DND-41 (cell line): ENCODE measurements around the gene LTF.

Experiments used
- ATAC-seq: fragments of 200-7000 bp; cut with Tn5 transposase; 3 replicates; pipeline ENCODE4 v1.9.1; 2021; ENCODE audit warnings: low read depth; ENCODE audit not compliant: insufficient read depth
- DNase-seq: peaks from one replicate; pipeline ENCODE4 v3.0.0-alpha.2; 2020
- H2AFZ ChIP-seq: 2 replicates; pipeline ENCODE4 v1.6.0; 2012; ENCODE audit warnings: low read depth, low read length
- H3K27ac ChIP-seq: 2 replicates; pipeline ENCODE4 v1.5.1; 2012; ENCODE audit warnings: low read length, inconsistent platforms
- H3K27me3 ChIP-seq: fragments of 200-600 bp; sonication (generic); 2 replicates; pipeline ENCODE4 v1.6.0; 2012; ENCODE audit warnings: low read length, mild to moderate bottlenecking, inconsistent platforms; ENCODE audit not compliant: insufficient read depth, poor library complexity
- H3K36me3 ChIP-seq: 2 replicates; pipeline ENCODE4 v1.5.1; 2012; ENCODE audit warnings: low read length, inconsistent platforms; ENCODE audit not compliant: insufficient read depth
- H3K4me1 ChIP-seq: 2 replicates; pipeline ENCODE4 v1.5.1; 2012; ENCODE audit warnings: mild to moderate bottlenecking, low read length; ENCODE audit not compliant: insufficient read depth
- H3K4me2 ChIP-seq: 2 replicates; pipeline ENCODE4 v1.6.0; 2012; ENCODE audit warnings: mild to moderate bottlenecking, moderate library complexity, low read length, inconsistent platforms; ENCODE audit not compliant: insufficient read depth
- H3K4me3 ChIP-seq, 2 experiments: fragments of 200-600 bp in 1 of 2; shearing (Covaris generic) in 1 of 2; 2 replicates each; pipeline ENCODE4 v1.5.1; 2012 to 2016; ENCODE audit warnings: inconsistent platforms in 2 of 2, low read length in 2 of 2, mild to moderate bottlenecking in 2 of 2, low read depth in 1 of 2, moderate library complexity in 1 of 2
- H3K79me2 ChIP-seq: 2 replicates; pipeline ENCODE4 v1.6.0; 2012; ENCODE audit warnings: low read length, inconsistent platforms; ENCODE audit not compliant: insufficient read depth
- H3K9ac ChIP-seq: 2 replicates; pipeline ENCODE4 v1.6.0; 2012; ENCODE audit warnings: low read depth, mild to moderate bottlenecking, inconsistent platforms, low read length, moderate library complexity
- H3K9me3 ChIP-seq: 2 replicates; pipeline ENCODE4 v1.5.1; 2012; ENCODE audit warnings: low read length, moderate library complexity, mild to moderate bottlenecking, inconsistent platforms; ENCODE audit not compliant: insufficient read depth, severe bottlenecking
- H4K20me1 ChIP-seq: 2 replicates; pipeline ENCODE4 v1.6.0; 2012; ENCODE audit warnings: low read length; ENCODE audit not compliant: insufficient read depth
- EZH2 ChIP-seq: IDR thresholded peaks from 3 replicates; pipeline ENCODE4 v1.6.1; 2012; ENCODE audit warnings: borderline replicate concordance, low read depth, mild to moderate bottlenecking, moderate library complexity, low read length, inconsistent platforms; ENCODE audit not compliant: severe bottlenecking
- TF ChIP-seq, protein P1 (sequence below): IDR thresholded peaks from 2 replicates; pipeline ENCODE4 v1.5.1; 2012; ENCODE audit warnings: borderline replicate concordance, low read length, moderate library complexity, mild to moderate bottlenecking; ENCODE audit not compliant: poor library complexity, severe bottlenecking; ENCODE audit errors: extremely low read depth

The LTF gene

GRCh38 chr3:46413951-46414350, 50.8 kb downstream of the LTF start:
- Histone ChIP-seq H4K20me1 (no peaks in the 10 kb centered on the region), H3K4me3 (no peak overlapping the region), H3K36me3 (no peaks in the 10 kb centered on the region)

DNA sequence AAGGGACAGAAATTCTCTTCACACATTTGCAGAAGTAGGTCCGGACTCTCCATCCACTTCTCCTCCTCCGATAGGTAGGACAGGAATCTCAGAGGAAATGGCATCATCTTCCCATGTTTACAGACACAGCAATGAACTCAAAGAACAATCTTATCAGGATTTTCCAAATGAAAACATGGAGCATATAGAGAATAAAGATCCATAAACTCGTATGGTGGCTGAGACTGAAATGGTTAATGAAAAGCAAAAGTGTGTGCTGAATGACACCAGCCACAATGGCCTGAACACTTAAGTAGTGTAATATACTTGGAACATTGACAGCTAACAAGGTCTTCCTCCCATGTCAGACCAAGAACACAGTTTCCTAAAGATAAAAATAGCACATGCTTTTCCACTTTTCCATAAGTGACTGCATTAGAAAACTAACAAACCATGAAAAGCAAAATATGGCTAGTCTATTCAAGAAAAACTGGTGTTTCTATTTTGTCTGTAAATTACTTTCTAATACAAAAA, 51.9 kb downstream of the LTF start:
- H3K36me3 ChIP-seq = no peaks in the 10 kb centered on the region
- H2AFZ ChIP-seq = no peak overlapping the region
- H3K9ac ChIP-seq = no peak overlapping the region
- H3K27ac ChIP-seq = no peak overlapping the region
- H3K4me2 ChIP-seq = no peak overlapping the region
- H3K4me3 ChIP-seq = no peak overlapping the region
- no peaks in the 10 kb centered on the region for H4K20me1 ChIP-seq
- no peaks in the 10 kb centered on the region for H3K9me3 ChIP-seq
- TF ChIP-seq, protein P1, sequence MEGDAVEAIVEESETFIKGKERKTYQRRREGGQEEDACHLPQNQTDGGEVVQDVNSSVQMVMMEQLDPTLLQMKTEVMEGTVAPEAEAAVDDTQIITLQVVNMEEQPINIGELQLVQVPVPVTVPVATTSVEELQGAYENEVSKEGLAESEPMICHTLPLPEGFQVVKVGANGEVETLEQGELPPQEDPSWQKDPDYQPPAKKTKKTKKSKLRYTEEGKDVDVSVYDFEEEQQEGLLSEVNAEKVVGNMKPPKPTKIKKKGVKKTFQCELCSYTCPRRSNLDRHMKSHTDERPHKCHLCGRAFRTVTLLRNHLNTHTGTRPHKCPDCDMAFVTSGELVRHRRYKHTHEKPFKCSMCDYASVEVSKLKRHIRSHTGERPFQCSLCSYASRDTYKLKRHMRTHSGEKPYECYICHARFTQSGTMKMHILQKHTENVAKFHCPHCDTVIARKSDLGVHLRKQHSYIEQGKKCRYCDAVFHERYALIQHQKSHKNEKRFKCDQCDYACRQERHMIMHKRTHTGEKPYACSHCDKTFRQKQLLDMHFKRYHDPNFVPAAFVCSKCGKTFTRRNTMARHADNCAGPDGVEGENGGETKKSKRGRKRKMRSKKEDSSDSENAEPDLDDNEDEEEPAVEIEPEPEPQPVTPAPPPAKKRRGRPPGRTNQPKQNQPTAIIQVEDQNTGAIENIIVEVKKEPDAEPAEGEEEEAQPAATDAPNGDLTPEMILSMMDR = no peak
- TF ChIP-seq EZH2 = no peak
- H3K4me1 ChIP-seq = peaks cover 44% of the 10 kb centered on the region
- H3K27me3 ChIP-seq = no peaks in the 10 kb centered on the region
- no peak for DNase-seq
- no peaks in the 10 kb centered on the region for H3K79me2 ChIP-seq
- ATAC-seq = no peak

More at GRCh38 chr3:46413951-46414350, 50.8 kb downstream of the LTF start:
- Histone ChIP-seq H3K9ac (no peak overlapping the region), H3K27me3 (no peaks in the 10 kb centered on the region), H3K4me1 (peaks cover 33% of the 10 kb centered on the region), H3K27ac (no peak overlapping the region), H2AFZ (no peak overlapping the region), H3K4me2 (no peak overlapping the region), H3K9me3 (no peaks in the 10 kb centered on the region), H3K79me2 (no peaks in the 10 kb centered on the region)
- TF ChIP-seq, protein P1 = no peak
- no peak for TF ChIP-seq EZH2
- no peak for ATAC-seq
- DNase-seq = no peak

GRCh38 chr3:46411271-46411670, 53.4 kb downstream of the LTF start:
- H3K4me2 ChIP-seq = no peak overlapping the region
- no peak overlapping the region for H3K4me3 ChIP-seq
- H3K27me3 ChIP-seq = no peaks in the 10 kb centered on the region
- H3K36me3 ChIP-seq = no peaks in the 10 kb centered on the region
- DNase-seq (no peak), ATAC-seq (no peak)
- H4K20me1 ChIP-seq = no peaks in the 10 kb centered on the region
- no peaks in the 10 kb centered on the region for H3K9me3 ChIP-seq
- peaks cover 44% of the 10 kb centered on the region for H3K4me1 ChIP-seq
- H2AFZ ChIP-seq = no peak overlapping the region
- H3K79me2 ChIP-seq = no peaks in the 10 kb centered on the region
- H3K27ac ChIP-seq = no peak overlapping the region
- H3K9ac ChIP-seq = no peak overlapping the region
- TF ChIP-seq EZH2 = no peak
- TF ChIP-seq, protein P1 = no peak

GRCh38 chr3:46410669-46411068, 54.0 kb downstream of the LTF start:
- Histone ChIP-seq H4K20me1 (no peaks in the 10 kb centered on the region), H3K79me2 (no peaks in the 10 kb centered on the region), H3K9ac (no peak overlapping the region), H3K4me3 (no peak overlapping the region), H2AFZ (no peak overlapping the region), H3K9me3 (no peaks in the 10 kb centered on the region), H3K27me3 (no peaks in the 10 kb centered on the region), H3K27ac (peak overlapping the region; percentile 19), H3K4me1 (peaks cover 38% of the 10 kb centered on the region), H3K36me3 (no peaks in the 10 kb centered on the region), H3K4me2 (no peak overlapping the region)
- TF ChIP-seq EZH2 = no peak
- TF ChIP-seq, protein P1 = no peak
- no peak for ATAC-seq
- no peak for DNase-seq
